Muscle of arm (tissue), 14 donors: Measurements from ENCODE around the gene INTS14. TPM values are rescaled to one million over a fixed set of nuclear protein-coding genes. Genes with fewer than 3 reads are reported as not detected.

ENCODE experiments used
- DNase-seq: peaks from one replicate; pipeline ENCODE4 v3.0.0-alpha.2; 2013
- long read RNA-seq, 11 donors: transcript quantifications; one replicate each; lab custom pipeline, GENCODE V29; 2026
- polyA plus RNA-seq, 12 donors: library from polyadenylated mRNA; unstranded; fragments of 120-200 nt; gene quantifications; one replicate each; pipeline ENCODE4 v1.2.1, GENCODE V29; 2013; ENCODE audit not compliant: insufficient read length in 12 of 12

The INTS14 gene
- polyA plus RNA-seq = 10 to 100 TPM in 11 of 12 donors, not detected in 1; 21.4 to 44.1 (median 27.3) TPM
- long read RNA-seq, donor 1, partial matches to known transcripts = 0 of 3 reads
- long read RNA-seq, donor 1, other reads (novel, unspliced or antisense) = 0 of 3 reads
- long read RNA-seq, donor 2, partial matches to known transcripts = 0 of 2 reads
- long read RNA-seq, donor 2, other reads (novel, unspliced or antisense) = 0 of 2 reads
- long read RNA-seq, donor 3, partial matches to known transcripts = 0 of 2 reads
- long read RNA-seq, donor 3, other reads (novel, unspliced or antisense) = 0 of 2 reads
- long read RNA-seq, donor 4, partial matches to known transcripts = 0 of 1 reads
- long read RNA-seq, donor 4, other reads (novel, unspliced or antisense) = 0 of 1 reads
- long read RNA-seq, donor 5, partial matches to known transcripts = 46 of 51 reads
- long read RNA-seq, donor 5, other reads (novel, unspliced or antisense) = 0 of 51 reads
- long read RNA-seq, donor 6, partial matches to known transcripts = 0 of 3 reads
- long read RNA-seq, donor 6, other reads (novel, unspliced or antisense) = 0 of 3 reads
- long read RNA-seq, donor 7, partial matches to known transcripts = 0 of 2 reads
- long read RNA-seq, donor 7, other reads (novel, unspliced or antisense) = 0 of 2 reads
- long read RNA-seq, donor 8, partial matches to known transcripts = 0 of 3 reads
- long read RNA-seq, donor 8, other reads (novel, unspliced or antisense) = 0 of 3 reads
- long read RNA-seq, donor 9, partial matches to known transcripts = 0 of 1 reads
- long read RNA-seq, donor 9, other reads (novel, unspliced or antisense) = 0 of 1 reads
- long read RNA-seq, donor 10, transcript INTS14-201 (12 exons, 2,393 nt) = major isoform, 5 of 7 reads
- long read RNA-seq, donor 10, partial matches to known transcripts = 0 of 7 reads
- long read RNA-seq, donor 10, other reads (novel, unspliced or antisense) = 0 of 7 reads
- long read RNA-seq, donor 11, transcript INTS14-201 (12 exons, 2,393 nt) = major isoform, 6 of 30 reads
- long read RNA-seq, donor 11, partial matches to known transcripts = 24 of 30 reads
- long read RNA-seq, donor 11, other reads (novel, unspliced or antisense) = 0 of 30 reads

GRCh38 chr15:65610871-65611718 is at the start of gene INTS14:
TSS of gene INTS14 (minus strand) at chr15:65611131. CDS start at chr15:65607380, 3,751 bp downstream.
- peak; percentile 97 for DNase-seq

DNA sequence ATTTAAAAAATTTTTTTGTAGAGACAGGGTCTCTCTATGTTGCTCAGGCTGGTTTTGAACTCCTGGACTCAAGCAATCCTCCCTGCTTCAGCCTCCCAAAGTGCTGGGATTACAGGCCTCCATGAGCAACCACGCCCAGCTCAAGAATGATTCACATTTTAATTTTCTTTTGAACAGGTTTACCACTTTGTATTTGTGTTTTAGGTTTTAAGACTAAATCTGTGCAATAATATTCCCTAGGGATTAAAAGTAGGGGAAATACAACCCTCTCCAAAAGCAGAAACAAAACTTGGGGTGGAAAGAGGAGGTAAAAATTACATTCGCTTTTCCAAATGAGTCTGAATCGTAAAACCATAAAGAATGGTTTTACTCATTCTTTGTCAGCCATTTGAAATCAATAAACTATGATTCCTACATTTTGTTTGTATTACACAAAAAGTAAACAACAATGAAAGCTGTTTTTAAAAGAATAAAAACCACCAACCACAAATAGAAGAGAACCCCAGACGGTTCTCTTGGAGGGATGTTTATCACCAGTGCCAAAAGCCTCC is 48.6 kb upstream of the INTS14 start:
- DNase-seq = no peak

DNA sequence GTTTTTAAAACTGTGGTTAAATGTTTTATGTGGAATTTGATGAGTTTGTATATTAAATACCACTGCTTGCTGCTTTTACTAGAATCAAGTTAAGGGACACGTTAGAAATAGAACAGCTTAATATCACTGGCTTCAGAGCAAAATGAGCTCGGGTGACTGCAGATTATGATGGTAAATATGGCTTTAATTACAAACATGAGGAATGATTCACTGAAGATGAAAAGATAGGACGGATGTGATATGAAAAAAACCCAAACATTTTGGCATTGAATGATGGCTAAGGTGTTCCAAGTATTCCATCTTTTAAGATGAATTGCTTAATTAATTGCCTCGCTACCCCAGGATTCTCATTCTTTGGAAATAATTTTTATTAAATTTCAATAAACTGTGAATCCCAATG is 44.5 kb upstream of the INTS14 start:
- no peak for DNase-seq

- DNase-seq = no peak
These were observed 44.1 kb upstream of the INTS14 start for GRCh38 chr15:65655026-65655425.

- no peak for DNase-seq
These were observed 43.0 kb upstream of the INTS14 start for GRCh38 chr15:65653801-65654521.

DNA sequence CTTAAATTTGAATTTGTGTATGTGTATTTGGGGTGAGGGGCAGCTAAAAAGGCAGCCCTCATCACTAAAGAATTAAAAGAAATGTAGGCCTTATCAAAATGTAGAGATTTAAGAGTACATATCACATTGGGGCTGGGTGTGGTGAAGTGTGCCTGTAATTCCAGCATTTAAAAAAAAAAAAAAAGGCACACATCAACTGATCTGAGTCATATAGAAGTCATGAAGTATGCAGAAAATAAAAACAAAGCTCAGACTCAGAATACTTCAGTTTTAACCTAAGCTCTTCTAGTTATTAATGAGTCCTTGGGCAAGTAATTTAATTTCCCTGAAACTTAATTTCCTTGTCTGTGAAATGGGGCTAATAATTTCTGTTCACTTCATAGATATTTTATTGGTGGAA is 42.4 kb upstream of the INTS14 start:
- DNase-seq = no peak

DNA sequence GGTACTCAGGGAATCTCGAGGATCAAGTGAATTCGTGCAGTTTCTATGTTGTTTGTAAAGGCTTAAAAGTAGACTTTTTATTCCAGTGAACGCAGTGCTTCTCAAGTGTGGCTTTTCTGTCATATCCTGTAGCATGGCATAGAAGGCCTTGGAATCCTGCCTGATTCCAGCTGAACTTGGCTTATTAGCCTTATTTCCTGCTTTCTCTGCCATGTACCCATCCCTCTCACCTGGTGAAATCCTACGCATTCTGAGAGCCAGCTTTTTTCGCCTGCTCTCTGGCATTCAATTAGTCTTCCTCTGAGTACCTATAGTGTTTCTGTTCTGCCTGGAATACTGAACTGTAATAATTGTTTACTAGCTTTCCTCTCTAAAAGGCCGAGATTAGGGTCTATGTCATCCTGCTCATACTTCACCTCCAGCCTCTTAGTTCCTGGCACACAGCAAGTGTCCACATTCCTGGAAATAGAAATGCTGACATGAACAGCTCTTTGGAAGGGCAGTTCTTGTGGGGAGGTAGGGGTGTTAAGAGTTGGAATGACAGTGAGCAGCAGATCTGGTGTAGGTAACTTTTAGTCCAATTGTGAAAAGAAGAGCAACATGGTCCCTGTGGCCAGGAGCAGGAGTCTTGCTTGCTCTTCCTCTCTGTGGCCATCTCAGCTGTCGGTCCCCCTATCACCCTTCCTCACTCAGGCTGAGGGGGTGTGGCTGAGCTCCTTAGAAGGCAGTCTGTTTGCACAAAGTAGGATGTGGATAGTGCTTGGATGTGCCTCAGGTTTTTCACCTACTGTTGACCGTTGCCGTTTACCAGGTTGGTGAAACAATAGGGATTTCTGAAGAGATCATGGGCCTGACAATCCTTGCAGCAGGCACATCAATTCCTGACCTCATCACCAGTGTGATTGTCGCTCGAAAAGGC is 41.2 kb upstream of the INTS14 start:
- no peak for DNase-seq

DNA sequence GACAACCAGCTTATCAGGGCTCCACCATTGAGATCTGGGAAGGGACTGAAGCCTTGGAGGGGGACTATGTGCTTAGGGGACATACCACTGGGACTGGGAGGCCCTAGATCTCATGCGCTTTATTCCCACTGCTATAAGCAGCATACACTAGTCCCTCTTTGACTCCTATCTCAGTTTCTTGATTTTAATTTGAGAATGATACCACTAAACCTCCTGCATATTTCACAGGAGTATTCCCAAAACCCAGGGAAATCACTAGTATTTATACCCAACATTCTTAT is 40.1 kb upstream of the INTS14 start:
- no peak for DNase-seq

- DNase-seq = no peak
These were observed 39.5 kb upstream of the INTS14 start for GRCh38 chr15:65650312-65651041.

DNA sequence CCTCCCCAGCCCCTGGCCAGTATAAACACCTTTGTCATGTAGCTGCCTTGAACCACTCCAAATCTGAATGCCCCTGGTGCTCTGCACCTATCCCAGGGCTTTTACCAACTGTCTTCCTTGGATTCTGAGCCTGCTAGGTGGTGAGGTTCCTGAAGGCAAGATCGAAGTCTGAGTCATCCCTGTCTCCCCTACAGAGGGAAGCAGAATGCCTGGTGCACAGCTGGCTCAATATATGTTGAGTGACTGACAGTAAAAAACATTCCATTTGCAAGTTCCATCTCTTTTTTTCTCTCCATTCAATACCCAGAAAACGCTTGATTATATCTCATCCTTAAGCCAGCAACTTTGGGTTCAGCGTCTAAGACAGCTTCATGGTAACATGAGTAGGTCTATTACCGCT is 35.6 kb upstream of the INTS14 start:
- no peak for DNase-seq

GRCh38 chr15:65645392-65645791 is 34.5 kb upstream of the INTS14 start:
- no peak for DNase-seq

DNA sequence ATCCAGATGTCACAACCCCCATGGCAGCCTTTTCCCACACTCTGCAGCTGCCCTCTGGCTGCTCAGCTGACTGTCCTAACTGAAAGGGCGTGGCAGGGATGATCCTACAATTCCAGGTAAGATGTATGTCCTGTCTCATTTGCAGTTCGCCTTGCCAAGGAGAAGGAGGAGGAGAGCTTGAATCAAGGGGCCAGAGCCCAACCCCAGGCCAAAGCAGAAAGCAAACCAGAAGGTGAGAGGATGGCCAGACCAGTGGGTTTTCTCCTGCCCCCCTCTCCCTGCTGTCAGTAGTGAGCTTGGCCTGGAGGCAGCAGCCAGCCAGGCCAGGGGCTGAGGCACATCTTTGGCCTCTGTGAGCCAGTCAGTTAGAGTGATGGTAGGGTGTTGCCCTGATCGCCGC is 33.4 kb upstream of the INTS14 start:
- DNase-seq = no peak

GRCh38 chr15:65642594-65642993 is 31.7 kb upstream of the INTS14 start:
- DNase-seq = no peak

GRCh38 chr15:65641768-65642475 is 31.0 kb upstream of the INTS14 start:
- no peak for DNase-seq

- DNase-seq = no peak
These were observed 28.6 kb upstream of the INTS14 start for GRCh38 chr15:65639509-65639908.

DNA sequence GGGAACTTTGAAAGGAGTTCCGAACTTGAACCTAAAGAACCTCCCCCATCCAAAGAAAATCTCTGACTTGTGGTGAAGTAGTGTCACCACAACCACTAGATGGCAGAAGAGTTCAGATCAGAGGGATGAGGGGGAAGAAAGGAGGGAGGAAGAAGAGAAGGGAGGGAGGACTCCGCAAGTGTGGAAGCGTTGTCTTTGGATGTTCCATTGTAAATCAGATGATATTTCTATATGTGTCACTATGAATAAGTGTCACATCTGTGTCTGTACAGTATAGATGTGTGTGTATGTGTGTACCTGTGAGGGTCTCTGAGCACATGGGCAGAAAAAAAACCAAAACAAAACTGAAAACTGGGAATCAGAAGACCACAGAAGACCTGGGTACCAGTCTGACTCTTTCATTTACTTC is 27.8 kb upstream of the INTS14 start:
- peak; percentile 75 for DNase-seq

GRCh38 chr15:65638109-65638508 is 27.2 kb upstream of the INTS14 start:
- no peak for DNase-seq

GRCh38 chr15:65634356-65634755 is 23.4 kb upstream of the INTS14 start:
- no peak for DNase-seq
